GM18907 (cell line): ENCODE measurements around the gene ZNF579.
"Not testable (repeated sequence)": the region's sequence is repeated elsewhere in the genome, so short reads cannot be mapped to it uniquely, and the experiment has no call there.

ENCODE experiments used
- ATAC-seq: cut with Tn5 transposase; IDR thresholded peaks from one replicate; pipeline ENCODE4 v1.9.1; 2021; ENCODE audit warnings: mild to moderate bottlenecking, moderate library complexity; ENCODE audit not compliant: unreplicated experiment

Gene ZNF579

DNA sequence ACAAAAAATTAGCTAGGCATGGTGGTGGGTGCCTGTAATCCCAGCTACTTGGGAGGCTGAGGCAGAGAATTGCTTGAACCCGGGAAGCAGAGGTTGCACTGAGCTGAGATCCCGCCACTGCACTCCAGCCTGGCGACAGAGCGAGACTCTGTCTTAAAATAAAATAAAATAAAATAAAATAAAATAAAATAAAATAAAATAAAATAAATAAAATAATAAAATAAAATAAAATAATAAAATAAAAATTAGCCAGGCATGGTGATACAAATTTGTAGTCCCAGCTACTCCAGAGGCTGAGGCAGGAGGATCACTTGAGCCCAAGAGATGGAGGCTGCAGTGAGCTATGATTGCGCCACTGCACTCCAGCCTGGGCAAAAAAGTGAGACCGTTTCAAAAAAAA, 6.7 kb downstream of the ZNF579 start:
- not testable (repeated sequence) for ATAC-seq

DNA sequence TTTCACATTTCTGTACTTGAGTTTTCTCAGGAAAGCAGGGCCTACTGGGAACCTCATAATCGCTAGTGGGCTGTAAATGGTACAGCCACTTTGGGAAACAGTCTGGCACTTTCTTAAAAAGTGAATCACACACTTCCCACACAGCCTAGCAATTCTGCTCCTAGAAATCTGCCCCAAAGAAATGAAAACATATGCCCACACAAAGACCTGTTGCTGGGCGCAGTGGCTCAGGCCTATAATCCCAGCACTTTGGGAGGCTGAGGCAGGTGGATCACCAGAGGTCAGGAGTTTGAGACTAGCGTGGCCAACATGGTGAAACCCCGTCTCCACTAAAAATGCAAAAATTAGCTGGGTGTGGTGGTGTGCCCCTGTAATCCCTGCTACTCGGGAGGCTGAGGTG, 11.2 kb downstream of the ZNF579 start:
- not testable (repeated sequence) for ATAC-seq

DNA sequence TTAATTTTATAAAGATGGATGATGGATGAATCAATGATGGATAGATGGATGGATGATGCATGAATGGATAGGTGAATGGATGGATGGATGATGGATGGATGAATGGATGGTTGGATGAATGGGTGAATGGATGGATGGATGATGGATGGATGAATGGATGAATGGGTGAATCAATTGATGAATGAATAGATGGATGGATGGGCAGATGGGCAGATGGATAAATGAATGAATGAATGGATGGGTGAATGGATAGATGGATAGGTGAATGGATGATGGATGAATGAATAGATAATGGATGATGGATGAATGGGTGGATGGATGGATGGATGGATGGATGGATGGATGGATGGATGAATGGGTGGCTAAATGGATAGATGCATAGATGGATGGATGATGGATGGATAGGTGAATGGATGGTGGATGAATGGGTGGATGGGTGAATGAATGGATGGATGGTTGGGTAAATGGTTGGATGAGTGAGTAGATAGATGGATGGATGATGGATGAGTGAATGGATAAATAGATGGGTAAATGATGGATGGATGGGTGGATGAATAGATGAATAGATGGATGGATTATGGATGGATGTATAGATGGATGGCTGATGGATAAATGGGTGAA, 12.8 kb downstream of the ZNF579 start:
- ATAC-seq: no peak

DNA sequence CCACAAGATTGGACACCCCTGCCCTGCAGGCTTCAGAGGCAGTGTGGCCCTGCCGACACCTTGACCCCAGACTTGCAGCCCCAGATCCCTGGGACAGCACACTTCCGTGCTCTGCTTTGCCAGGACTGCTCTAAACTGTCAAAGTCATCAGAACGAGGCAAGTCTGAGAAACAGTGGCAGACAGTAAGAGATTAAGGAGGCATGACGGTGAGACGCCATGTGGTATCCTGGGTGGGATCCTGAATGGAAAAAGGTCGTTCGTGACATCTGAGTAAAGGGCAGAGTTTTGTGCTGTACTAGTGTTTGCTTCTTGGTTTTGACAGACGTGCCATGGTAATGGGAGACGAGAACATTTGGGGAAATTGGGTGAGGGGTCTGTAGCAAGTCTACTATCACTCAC, 13.8 kb downstream of the ZNF579 start:
- ATAC-seq: no peak

DNA sequence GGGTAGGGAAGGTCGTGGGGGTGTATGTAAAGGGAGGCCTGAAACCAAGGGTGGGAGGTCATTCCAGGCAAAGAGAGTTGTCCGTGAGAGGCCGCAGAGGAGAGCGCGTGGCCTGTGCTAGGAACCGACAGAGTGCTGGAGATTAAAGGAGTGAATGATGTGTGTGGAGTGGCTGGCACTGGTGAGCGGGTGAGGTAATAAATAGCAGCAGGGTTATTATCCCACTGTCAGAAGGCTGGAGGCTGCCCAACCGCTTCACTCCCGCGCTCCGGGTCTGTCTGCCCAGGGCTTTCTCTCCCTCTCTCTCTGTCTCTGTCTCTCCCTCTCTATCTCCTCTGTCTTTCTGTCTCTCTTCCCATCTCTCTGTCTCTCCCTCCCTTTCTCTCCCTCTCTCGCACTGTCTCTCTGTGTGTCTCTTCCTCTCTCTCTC, 17.4 kb downstream of the ZNF579 start:
- no peak for ATAC-seq

DNA sequence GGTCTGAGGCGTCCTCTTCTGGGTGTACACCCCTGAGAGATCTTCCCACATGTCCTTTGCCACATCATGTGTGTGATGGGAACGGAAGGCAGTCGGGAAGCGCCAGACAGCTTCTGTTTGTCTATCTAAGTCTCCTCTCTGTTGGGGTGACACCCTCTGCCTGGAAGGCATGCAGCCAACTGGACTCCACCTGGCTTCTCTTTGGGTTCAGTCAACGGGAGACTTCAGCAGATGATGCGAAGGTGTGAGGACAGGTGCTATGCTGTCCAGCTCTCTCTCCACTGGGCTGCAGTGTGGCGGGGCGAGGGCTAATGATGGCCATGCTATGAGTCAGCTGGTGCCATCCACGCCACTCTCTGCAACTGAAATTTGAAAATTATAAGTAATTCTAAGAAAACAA, 21.0 kb downstream of the ZNF579 start:
- no peak for ATAC-seq

DNA sequence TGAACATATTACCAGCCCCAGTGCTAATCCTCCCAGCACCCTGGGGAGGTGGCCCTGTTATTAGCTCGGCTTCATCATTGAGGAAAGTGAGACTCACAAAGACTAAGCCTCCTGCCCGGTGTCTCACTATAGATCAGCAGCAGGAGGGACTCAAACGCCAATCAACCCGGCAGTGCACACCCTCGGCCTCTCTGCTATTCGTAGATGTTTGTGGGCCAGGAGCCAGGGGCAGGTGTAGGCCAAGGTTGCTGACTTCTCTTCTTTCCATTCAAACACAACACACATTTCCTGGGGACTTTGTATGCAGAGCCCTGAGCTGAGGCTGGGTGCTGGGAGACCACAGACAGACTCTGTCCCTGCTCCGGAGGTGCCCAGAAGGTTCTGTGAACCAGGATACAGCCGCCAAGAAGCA, 25.9 kb downstream of the ZNF579 start:
- no peak for ATAC-seq

DNA sequence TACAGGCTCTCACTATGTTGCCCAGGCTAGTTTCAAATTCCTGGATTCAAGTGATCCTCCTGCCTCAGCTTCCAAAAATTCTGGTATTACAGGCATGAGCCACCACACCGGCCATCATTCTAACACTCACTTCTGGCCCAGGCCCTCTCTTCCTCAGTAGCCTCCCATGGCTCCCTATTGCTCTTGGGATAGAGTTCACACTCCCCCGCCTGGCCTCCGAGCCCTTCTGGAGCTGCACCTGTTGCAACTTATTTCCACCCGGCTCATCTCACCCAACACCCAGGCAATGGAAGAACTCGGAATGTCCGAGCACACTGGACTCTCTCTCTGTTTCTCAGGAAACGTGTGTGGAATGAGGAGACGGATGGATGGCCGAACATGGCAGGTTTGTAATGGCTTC, 26.3 kb downstream of the ZNF579 start:
- ATAC-seq: no peak

DNA sequence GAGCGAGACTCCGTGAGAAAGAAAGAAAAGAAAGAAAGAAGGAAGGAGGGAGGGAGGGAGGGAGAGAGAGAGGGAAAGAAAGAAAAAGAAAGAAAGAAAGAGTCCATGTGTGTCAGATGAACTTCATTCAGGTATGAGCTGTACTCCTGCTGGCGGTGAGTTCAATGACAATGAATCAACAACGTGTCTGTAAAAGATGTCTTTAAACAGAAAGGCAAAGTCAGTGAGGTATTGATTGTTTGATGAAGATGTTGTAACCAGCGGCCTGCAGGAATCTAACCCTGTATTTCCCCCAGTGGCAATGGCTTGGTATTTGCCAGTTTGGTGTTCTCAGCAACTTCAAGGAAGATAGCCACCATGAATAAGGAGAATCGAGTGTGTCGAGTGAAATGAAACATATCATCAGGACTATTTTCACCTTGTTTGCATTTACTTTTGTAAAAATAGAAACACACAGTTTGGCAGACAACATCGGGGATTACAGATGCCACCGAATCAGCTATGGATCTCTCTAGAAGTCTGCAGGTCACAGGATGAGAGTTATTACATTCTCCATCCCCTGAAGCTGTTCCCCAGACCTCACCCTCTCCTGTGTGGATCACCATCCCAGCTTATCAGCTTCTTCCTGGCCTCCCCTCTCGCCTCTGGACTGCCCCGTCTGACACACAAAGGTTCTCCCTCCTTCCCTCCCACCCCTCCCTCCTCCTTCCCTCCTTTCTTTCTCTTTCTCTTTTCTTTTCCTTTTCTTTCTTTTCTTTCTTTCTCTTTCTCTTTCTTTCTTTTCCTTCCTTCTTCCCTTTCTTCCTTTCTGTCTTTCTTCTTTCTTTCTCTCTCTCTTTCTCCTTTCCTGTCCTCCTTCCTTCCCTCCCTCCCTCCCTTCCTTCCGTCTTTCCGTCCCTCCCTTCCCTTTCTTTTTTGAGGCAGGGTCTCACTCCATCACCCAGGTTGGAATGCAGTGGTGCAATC, 27.1 kb downstream of the ZNF579 start:
- ATAC-seq: no peak

DNA sequence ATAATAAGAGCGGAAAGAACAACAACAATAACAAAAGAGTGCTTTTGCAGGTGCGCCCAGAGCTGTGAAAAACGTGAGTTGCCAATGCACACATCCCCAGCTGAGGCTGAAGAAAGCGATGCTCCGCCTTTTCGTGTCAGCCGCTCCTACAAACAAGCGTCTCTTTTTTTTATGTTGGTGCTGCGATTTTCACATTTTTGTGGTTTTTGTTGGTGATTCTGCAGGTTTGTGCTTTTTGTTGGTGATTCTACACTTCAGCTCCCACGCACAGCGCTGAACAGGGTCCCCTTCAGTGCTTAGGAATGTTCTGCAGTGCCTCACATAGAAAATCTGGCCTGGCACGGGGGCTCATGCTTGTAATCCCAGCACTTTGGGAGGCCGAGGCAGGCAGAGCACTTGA, 28.0 kb downstream of the ZNF579 start:
- ATAC-seq: no peak

DNA sequence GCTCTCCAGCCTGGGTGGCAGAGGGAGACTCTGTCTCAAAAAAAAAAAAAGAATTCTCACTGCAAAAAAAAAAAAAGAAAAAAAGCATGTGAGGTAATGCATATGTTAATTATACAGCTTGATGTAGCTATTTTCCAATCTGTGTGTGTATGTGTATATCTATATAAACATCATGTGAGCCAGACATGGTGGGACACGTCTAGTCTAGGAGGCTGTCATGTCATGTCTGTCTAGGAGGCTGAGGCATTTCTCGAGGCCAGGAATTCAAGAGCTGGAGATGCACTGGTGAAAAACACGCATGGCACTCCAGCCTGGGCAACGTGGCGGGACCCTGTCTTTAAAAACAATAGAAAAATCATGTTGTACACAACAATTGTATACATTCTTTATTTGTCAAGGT, 28.4 kb downstream of the ZNF579 start:
- no peak for ATAC-seq

DNA sequence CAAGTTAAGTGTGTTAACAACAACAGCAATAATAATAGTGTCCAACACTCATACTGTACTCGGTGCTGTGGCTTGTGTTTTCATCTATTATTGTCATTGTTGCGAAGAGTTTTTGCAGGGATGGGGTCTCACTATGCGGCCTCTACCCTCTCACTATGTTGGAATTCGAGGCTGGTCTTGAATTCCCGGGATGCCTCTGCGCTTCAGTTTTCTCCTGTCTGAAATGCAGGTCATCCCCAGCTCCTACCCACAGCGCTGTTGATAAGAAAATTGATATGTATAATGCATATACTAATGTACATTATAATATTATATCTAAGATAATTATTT, 30.4 kb downstream of the ZNF579 start:
- ATAC-seq: no peak

DNA sequence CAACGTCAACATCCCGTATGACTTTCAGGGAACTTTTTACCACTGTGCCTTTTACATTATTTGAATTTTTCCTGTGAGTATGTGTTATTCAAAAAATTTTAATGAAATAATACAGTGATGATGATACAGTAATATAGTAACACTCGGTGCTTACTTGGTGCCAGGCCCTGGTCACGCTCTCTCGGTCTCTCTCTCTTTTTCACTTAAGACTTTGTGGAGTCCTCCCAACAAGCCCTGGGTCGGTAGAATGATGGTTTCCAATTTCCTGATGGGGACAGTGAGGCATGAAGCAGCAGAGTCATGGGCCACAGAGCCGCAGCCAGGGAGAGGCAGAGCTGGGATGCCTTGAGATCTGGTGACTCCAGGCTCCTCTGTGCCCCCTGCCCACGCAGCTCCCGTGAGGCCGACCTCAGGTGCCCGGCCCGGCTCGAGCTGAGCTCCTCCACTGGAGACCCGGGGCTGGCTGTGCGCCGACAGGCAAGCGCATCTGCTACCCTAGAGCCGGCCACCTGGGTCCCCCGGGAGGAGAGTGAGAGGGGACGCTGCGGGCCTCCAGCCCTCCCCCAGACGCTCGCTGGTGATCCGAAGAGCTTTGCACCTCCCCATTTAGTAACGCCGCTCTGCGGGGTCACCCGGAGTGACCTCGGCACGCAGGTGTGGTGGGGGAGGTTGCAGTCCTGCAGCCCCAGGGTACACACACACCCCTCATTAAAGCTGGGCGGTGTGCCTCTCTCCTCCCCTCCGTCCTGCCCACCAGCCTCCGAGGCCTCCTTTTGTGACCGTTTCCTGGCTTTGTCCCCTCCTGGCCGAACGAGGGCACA, 30.9 kb downstream of the ZNF579 start:
- ATAC-seq: no peak

DNA sequence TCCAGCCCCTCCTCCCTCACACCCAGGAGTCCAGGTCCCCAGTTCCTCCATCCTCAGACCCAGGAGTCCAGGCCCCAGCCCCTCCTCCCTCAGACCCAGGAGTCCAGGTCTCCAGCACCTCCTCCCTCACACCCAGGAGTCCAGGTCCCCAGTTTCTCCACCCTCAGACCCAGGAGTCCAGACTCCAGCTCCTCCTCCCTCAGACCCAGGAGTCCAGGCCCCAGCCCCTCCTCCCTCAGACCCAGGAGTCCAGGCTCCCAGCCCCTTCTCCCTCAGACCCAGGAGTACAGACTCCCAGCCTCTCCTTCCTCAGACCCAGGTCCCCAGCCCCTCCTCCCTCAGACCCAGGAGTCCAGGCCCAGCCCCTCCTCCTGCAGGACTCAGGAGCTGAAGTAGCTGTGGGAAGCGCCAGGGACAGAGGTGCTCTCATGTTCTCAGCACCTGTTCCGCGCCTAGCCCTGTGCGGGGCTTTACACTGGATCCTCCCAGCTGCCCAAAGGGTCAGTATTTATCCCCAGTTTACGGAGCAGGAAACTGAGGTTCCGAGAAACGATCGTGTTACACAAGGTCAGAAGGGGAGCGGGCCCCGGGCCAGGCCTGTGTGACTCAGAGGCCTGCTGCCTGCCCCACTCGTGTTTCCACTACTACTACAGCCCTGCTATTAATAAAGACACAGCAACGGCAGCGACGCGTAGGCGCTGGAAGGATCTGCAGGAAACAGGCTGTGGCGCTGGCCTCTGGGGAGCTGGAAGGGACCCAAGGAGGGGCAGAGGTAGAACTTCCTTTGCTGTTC, 33.6 kb downstream of the ZNF579 start:
- ATAC-seq: no peak

DNA sequence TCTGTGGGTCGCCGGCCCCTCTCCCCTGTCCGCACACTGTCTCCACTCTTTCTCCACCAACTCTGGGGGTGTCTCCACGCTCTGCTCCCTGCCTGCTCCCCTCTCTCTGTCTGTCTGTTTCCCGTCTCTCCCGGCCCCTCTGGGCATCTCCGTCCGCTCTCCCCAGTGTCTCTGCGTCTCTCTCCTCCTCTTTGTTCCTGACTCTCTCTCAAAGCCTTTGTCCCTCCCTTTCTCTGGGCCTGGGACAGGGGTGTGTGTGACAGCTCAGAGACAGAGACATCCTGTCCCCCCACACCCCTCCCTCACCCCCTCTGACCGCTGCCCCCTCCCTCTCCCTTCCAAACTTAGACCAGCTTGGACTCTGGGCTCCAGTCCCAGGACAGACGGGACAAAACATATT, 34.6 kb downstream of the ZNF579 start:
- no peak for ATAC-seq

DNA sequence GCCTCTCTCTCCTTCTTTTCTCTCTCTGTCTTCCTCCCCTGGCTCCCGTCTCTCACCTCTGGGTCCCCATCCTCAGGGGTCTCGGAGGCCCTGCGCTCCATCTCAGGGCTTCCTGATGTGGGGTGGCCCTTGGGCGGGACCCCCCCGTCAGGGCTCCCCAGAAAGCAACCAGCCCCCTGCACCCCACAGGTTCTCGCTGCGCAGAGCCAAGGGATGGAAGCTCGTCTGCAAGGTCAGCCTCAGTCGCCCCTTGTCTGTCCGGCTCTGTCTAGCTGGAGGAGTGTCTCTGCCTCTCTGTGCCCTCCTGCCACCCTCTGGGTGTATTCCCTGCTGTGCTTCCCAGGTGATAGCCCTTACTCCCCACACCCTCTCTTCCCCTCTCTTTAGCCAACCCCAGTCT, 35.2 kb downstream of the ZNF579 start, which contains the start of gene SBK3:
Gene SBK3 (minus strand): TSS at position 101 of the 400 bp plus-strand sequence. CDS start 0 bp downstream, at position 101.
- no peak for ATAC-seq

DNA sequence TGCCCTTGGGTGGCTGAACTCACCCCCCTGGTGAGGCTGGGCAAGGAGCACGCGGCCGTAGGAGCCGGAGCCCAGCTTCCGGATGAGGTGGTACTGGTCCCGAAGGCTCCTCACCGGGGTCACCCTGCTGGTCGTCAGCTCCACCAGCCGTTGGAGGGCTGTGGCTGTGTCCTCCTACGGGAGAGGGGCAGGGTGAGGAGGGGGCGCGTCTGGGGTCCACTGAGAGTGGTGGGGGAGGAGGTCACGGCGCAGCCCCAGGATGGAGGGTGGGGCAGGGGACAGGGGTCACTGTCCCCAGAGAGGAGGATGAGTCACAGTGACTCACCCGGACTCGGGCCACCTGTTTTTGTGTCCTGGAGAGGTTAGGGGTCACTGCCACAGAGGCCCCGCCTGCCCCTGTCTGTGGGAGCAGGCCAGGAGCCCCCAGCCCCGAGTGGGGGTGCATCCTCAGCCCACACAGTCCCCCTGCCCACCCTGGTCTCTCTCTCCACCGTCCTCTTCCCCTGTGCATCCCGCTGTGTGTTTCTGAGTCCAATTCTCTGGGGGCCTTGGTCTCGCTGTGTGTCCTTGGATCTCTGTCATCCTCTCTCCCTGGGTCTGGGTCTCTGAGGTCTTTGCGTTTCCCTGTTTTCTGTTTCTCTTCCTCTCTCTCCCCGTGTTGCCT, 35.7 kb downstream of the ZNF579 start:
- no peak for ATAC-seq

DNA sequence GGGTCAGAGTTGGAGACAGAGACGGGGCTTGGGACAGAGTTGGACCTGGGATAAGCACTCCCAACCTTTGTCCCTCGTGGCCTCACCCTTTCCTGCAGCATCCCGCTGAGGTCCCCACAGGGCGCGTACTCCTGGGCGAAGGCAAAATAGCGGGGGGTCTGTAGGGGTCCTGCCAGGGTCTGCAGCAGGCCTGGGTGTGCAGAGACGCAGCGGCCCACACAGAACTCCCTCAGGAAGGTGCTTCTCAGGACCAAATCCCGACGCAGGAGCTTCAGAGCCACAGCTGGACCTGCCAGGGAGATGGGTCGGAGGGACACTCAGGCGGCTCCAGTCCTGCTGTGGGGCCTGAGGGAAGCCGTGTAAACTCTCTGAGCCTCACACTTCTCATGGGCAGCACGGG, 36.6 kb downstream of the ZNF579 start:
- no peak for ATAC-seq

DNA sequence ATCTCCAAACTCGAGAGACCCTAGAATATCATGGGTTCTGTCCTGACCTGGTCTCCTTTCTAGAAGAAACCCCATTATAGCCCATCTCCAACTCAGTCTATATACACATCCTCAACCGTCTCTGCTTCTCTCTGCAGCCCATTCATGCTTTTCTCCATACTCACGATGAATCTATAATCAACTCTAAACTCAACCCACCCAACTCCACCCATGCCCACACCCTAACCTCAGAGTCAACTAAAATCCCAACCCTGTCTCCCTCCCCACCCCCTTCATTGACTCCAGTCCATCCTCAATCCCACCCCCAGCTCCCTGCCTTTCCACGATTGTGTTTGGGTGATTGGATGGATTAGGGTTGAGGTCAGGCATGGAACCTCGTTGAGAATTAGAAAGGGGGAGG, 37.1 kb downstream of the ZNF579 start:
- no peak for ATAC-seq

DNA sequence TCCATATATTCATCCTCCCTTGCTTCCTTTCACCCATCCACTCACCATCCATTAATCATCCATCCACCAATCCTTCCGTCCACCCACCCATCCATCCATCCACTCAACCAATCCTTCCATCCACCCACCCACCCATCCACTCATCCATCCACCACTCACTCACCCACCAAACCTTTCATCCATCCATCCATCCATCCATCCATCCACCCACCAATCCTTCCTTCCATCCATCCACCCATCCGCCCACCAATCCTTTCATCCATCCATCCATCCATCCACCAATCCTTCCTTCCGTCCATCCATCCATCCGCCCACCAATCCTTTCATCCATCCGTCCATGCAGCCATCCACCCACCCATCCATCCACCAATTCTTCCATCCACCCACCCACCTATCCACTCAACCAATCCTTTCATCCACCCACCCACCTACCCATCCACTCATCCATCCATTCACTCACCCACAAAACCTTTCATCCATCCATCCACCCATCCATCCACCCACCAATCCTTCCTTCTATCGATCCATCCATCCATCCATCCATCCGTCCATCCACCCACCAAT, 38.3 kb downstream of the ZNF579 start:
- ATAC-seq: no peak
